Lung (tissue), 12 donors: ENCODE measurements around the gene WDR35. TPM values are rescaled to one million over a fixed set of nuclear protein-coding genes. Genes with fewer than 3 reads are reported as not detected.

Source experiments
- ATAC-seq: fragments of 200-7000 bp; cut with Tn5 transposase; one replicate; pipeline ENCODE4 v1.9.1; 2020; ENCODE audit warnings: moderate number of reproducible peaks; ENCODE audit not compliant: insufficient read depth, low FRiP score
- DNase-seq, 3 donors: peaks; one replicate each; pipeline ENCODE4 v3.0.0-alpha.2; 2013 to 2017
- H3K27ac ChIP-seq, 2 donors: one replicate each; pipeline ENCODE4 v1.5.1; 2013; ENCODE audit warnings: mild to moderate bottlenecking in 2 of 2, moderate library complexity in 2 of 2, control low read depth in 1 of 2, inconsistent platforms in 1 of 2, low read depth in 1 of 2, low read length in 1 of 2
- H3K27me3 ChIP-seq, 3 donors: one replicate each; pipeline ENCODE4 v1.5.1; 2013; ENCODE audit warnings: low read length in 2 of 3; ENCODE audit not compliant: control insufficient read depth in 3 of 3, insufficient read depth in 3 of 3
- H3K36me3 ChIP-seq, 4 donors: one replicate each; pipeline ENCODE4 v1.5.1; 2013; ENCODE audit warnings: low read length in 4 of 4, mild to moderate bottlenecking in 1 of 4, moderate library complexity in 1 of 4; ENCODE audit not compliant: control insufficient read depth in 4 of 4, insufficient read depth in 4 of 4
- H3K4me1 ChIP-seq, 5 donors: one replicate each; pipeline ENCODE4 v1.5.1; 2013; ENCODE audit warnings: low read length in 5 of 5, mild to moderate bottlenecking in 2 of 5, moderate library complexity in 1 of 5; ENCODE audit not compliant: control insufficient read depth in 5 of 5, insufficient read depth in 5 of 5
- H3K4me3 ChIP-seq: one replicate; pipeline ENCODE4 v1.5.1; 2013; ENCODE audit warnings: mild to moderate bottlenecking, control low read depth, moderate library complexity
- H3K9ac ChIP-seq, 2 donors: one replicate each; pipeline ENCODE4 v1.5.1; 2013; ENCODE audit warnings: low read length in 2 of 2, control low read depth in 1 of 2; ENCODE audit not compliant: insufficient read depth in 1 of 2
- H3K9me3 ChIP-seq, 4 donors: one replicate each; pipeline ENCODE4 v1.5.1; 2013; ENCODE audit warnings: low read length in 3 of 4, mild to moderate bottlenecking in 1 of 4, moderate library complexity in 1 of 4; ENCODE audit not compliant: control insufficient read depth in 4 of 4, insufficient read depth in 3 of 4
- WGBS, 2 donors: extraction: QIAGEN DNeasy Blood & Tissue Kit; methylation state at CpG; one replicate each; pipeline ENCODE4 v1.1.7; 2013; 5-methylcytosine and 5-hydroxymethylcytosine counted together
- polyA plus RNA-seq, 2 donors: library from polyadenylated mRNA; stranded (reverse); fragments of 200-250 nt; gene quantifications; one replicate each; pipeline ENCODE4 v1.2.1, GENCODE V29; 2013
- total RNA-seq, 2 donors: library from RNA; depleted of rRNA in 1 of 2; stranded (reverse); fragments of >200 nt in 1 of 2; gene quantifications; one replicate each; pipeline ENCODE4 v1.2.1, GENCODE V29; 2014 to 2021
- TF ChIP-seq, protein P1 (sequence below): IDR thresholded peaks from 2 replicates; pipeline ENCODE4 v1.5.1; 2012; ENCODE audit warnings: mild to moderate bottlenecking; ENCODE audit errors: control extremely low read depth, extremely low read depth
- donor health status: control.
- donor health status: control.
- donor health status: Bipolar disorder and iron deficiency.
- donor health status: healthy.
- donor health status: DM: yes; HTN: yes; CAD: no.

Gene WDR35
- total and polyA plus RNA-seq, 4 donors: 2.8 to 25.9 (median 9.0) TPM

DNA sequence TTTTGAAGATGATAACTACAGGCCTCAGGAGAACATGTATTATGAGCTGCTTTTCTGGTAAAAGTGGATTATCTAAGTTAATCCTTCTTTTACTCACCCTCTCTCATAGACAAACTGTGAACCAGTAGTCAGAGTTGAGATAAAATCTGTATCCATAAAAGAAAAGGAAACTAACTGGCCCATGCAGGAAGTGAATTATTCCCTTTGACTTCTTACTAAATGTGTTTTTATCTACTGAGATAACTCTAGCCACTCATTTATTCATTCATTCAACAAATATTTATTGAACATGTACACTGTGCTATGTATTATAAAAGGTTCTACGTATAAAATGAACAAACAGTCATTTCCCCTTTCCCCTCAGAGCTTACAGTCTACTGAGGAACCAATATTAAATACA lies 10.0 kb downstream of the WDR35 start:
- 42 to 51% methylated on average over 1 of the region's 1 CpG for WGBS, 2 donors
- Histone ChIP-seq H3K9ac (no peak overlapping the region), H3K36me3 (peaks cover 7 to 18% (median 11%) of the 10 kb centered on the region in 4 donors), H3K4me1 (no peaks in the 10 kb centered on the region), H3K4me3 (no peak overlapping the region), H3K27me3 (no peaks in the 10 kb centered on the region), H3K9me3 (no peaks in the 10 kb centered on the region), H3K27ac (no peak overlapping the region)
- DNase-seq: no peak
- no peak for ATAC-seq
- TF ChIP-seq, protein P1, sequence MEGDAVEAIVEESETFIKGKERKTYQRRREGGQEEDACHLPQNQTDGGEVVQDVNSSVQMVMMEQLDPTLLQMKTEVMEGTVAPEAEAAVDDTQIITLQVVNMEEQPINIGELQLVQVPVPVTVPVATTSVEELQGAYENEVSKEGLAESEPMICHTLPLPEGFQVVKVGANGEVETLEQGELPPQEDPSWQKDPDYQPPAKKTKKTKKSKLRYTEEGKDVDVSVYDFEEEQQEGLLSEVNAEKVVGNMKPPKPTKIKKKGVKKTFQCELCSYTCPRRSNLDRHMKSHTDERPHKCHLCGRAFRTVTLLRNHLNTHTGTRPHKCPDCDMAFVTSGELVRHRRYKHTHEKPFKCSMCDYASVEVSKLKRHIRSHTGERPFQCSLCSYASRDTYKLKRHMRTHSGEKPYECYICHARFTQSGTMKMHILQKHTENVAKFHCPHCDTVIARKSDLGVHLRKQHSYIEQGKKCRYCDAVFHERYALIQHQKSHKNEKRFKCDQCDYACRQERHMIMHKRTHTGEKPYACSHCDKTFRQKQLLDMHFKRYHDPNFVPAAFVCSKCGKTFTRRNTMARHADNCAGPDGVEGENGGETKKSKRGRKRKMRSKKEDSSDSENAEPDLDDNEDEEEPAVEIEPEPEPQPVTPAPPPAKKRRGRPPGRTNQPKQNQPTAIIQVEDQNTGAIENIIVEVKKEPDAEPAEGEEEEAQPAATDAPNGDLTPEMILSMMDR: no peak

DNA sequence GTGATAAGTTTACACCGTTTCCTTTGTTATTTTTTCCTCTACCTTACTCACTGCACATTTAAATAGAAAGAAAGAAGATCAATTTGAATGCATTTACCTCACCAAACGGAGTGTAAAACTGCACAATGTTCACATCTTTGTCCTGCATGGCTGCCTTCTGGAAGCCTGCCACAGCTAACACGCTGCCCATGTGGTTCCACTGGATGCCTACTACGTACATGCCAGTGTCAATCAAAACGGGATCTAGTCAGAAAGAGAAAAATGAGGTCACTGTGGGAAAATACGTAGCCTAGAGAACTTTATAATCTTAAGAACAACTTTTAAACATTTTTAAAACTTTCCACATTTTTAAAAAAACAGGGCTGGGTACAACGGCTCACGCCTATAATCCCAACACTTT lies 16.4 kb downstream of the WDR35 start:
- Histone ChIP-seq H3K36me3 (peaks cover 6 to 16% (median 9%) of the 10 kb centered on the region in 4 donors), H3K9ac (no peak overlapping the region), H3K27ac (no peak overlapping the region), H3K4me1 (no peaks in the 10 kb centered on the region), H3K4me3 (no peak overlapping the region), H3K27me3 (no peaks in the 10 kb centered on the region), H3K9me3 (no peaks in the 10 kb centered on the region)
- WGBS, 2 donors: 95 to 96% methylated on average over 8 of the region's 8 CpGs
- ATAC-seq (no peak), DNase-seq (no peak)
- TF ChIP-seq, protein P1: no peak

DNA sequence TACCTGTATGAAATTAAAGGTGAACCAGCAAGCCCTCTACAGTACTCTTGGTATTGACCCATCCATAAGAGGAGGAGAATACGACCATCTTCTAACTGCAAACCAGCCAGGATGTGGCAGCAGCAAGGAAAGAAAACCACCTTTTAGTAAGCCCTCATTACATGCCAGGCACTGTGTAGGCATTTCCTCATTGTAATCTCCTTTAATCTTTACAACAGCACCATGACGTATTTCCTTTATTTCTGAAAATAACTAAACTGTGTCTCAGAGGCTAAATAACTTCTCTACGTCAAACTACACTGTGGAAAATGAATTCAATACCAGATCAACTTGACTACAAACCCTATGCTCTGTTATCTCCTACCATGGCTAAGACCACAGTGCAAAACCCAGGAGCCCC lies 18.2 kb downstream of the WDR35 start:
- 29 to 55% methylated on average over 3 of the region's 3 CpGs for WGBS, 2 donors
- Histone ChIP-seq H3K4me1 (no peaks in the 10 kb centered on the region), H3K9me3 (no peaks in the 10 kb centered on the region), H3K27ac (no peak overlapping the region), H3K27me3 (no peaks in the 10 kb centered on the region), H3K36me3 (peaks cover 0 to 6% (median 3%) of the 10 kb centered on the region in 4 donors), H3K9ac (no peak overlapping the region), H3K4me3 (no peak overlapping the region)
- DNase-seq: no peak
- ATAC-seq: no peak
- TF ChIP-seq, protein P1: no peak

DNA sequence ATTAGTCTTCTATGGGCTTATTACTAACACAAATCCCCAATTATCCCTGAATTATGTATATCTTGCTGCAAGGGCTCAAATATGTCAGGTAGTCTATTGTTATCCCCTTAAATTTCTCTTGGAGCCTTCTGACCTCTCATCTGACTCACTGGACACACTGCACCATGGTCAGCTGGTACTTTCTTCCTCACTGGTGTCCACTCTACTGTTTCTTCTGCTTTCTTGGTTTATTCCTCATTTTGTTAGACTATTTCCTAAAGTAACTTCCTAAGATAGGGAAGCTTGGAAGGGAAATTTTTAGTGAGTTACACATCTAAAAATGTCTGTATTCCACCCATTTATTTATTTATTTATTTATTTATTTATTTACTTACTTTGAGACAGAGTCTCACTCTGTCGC lies 26.5 kb downstream of the WDR35 start:
- Histone ChIP-seq H3K36me3 (peaks cover 0 to 6% (median 2%) of the 10 kb centered on the region in 4 donors), H3K9ac (no peak overlapping the region), H3K9me3 (peaks cover 0 to 3% (median 1%) of the 10 kb centered on the region in 4 donors), H3K27ac (no peak overlapping the region), H3K27me3 (no peaks in the 10 kb centered on the region), H3K4me1 (no peaks in the 10 kb centered on the region), H3K4me3 (no peak overlapping the region)
- no peak for DNase-seq
- no peak for ATAC-seq
- 95 to 100% methylated on average over 1 of the region's 1 CpG for WGBS, 2 donors
- TF ChIP-seq, protein P1: no peak
